Measurements from ENCODE around the gene TECPR1. TPM values are rescaled to one million over a fixed set of nuclear protein-coding genes. Genes with fewer than 3 reads are reported as not detected.

The TECPR1 gene
- total RNA-seq, 1 experiment from 2014 or later, result 13.9 TPM

GRCh38 chr7:98296833-98297232, 44.8 kb upstream of the TECPR1 start:
- Histone ChIP-seq H2BK120ac (ENCODE audit: low read depth, low read length, poor library complexity, severe bottlenecking) (no peak overlapping the region), H2BK5ac (ENCODE audit: insufficient read length, low read length) (no peak overlapping the region), H3K23me2 (ENCODE audit: insufficient read length, low read depth, low read length, poor library complexity, severe bottlenecking) (no peaks in the 10 kb centered on the region), H3K4me1 (ENCODE audit: insufficient read depth, low read length) (no peaks in the 10 kb centered on the region), H3K79me2 (ENCODE audit: insufficient read depth, low read length) (no peaks in the 10 kb centered on the region), H2AK5ac (ENCODE audit: insufficient read length, low read length) (no peak overlapping the region), H2AFZ (ENCODE audit: low read length) (no peak overlapping the region), H4K91ac (ENCODE audit: insufficient read length, low read depth, low read length) (no peak overlapping the region), H3T11ph (ENCODE audit: low read length) (no peak overlapping the region), H3K14ac (ENCODE audit: insufficient read depth, low read length) (no peak overlapping the region), H3K9me3 (ENCODE audit: control insufficient read depth, low read depth, low read length) (no peaks in the 10 kb centered on the region), H2BK15ac (ENCODE audit: low read depth, low read length) (no peak overlapping the region), H3K23ac (ENCODE audit: insufficient read length, low read depth, low read length) (no peak overlapping the region), H3K27ac (ENCODE audit: insufficient read length, low read depth, low read length) (no peak overlapping the region), H2BK12ac (ENCODE audit: insufficient read length, low read depth, low read length) (no peak overlapping the region), H3K79me1 (ENCODE audit: insufficient read depth, low read depth, low read length, poor library complexity, severe bottlenecking) (no peaks in the 10 kb centered on the region), H3K4ac (ENCODE audit: low read depth, low read length) (no peak overlapping the region), H3K18ac (ENCODE audit: insufficient read length, low read depth, low read length) (no peak overlapping the region), H4K20me1 (ENCODE audit: control insufficient read depth, insufficient read depth, insufficient read length) (no peaks in the 10 kb centered on the region), H3K4me2 (ENCODE audit: insufficient read depth, insufficient read length, low read length) (no peak overlapping the region), H2BK20ac (ENCODE audit: low read depth, low read length, poor library complexity, severe bottlenecking) (no peak overlapping the region), H4K5ac (ENCODE audit: insufficient read length, low read depth, low read length) (no peak overlapping the region), H3K9ac (ENCODE audit: extremely low read depth, insufficient read length, low read length) (no peak overlapping the region), H4K8ac (replicated peaks; ENCODE audit: insufficient read length, low read depth, low read length) (no peak overlapping the region), H3K56ac (ENCODE audit: insufficient read length, low read depth, low read length) (no peak overlapping the region), H3K27me3 (ENCODE audit: insufficient read depth, low read length) (no peaks in the 10 kb centered on the region)
- WGBS (ENCODE audit: extremely low coverage, insufficient read length, low lambda C conversion rate), result no CpG with 5 or more reads among the region's 12 CpGs
- Mint-ChIP-seq H3K36me3 (ENCODE audit: insufficient read depth in 1 of 3, low read depth in 3 of 3) (peaks cover 21 to 55% (median 53%) of the 10 kb centered on the region in 3 experiments; a peak in 6 of 7 replicates), H3K27ac (peak overlapping the region; percentile 67 to 94 (median 78); a peak in 4 of 7 replicates), H3K9me3 (no peaks in the 10 kb centered on the region), H3K4me3 (no peak overlapping the region), H3K4me1 (peaks cover 10 to 20% of the 10 kb centered on the region in 2 experiments), H3K27me3 (ENCODE audit: low read depth) (no peaks in the 10 kb centered on the region)
- no peak for DNase-seq
- no peak for TF ChIP-seq CTCF (conservative IDR thresholded peaks at IDR 0.05)
